Inflammatory macrophage (primary cell): Measurements from ENCODE around the gene CNTN1.

Source experiments
- DNase-seq, 2 donors: peaks; one replicate each; pipeline ENCODE4 v3.0.0-alpha.2; 2020 to 2022
- total RNA-seq, 18 experiments: gene quantifications; one replicate each; lab custom pipeline; 2026; ENCODE audit warnings: mixed read lengths in 6 of 18, inconsistent platforms in 2 of 18; lab: John Stamatoyannopoulos, UW

The CNTN1 gene
- total RNA-seq, result 0 to 1.5 (median 0.02) reads per million in 18 experiments

DNA sequence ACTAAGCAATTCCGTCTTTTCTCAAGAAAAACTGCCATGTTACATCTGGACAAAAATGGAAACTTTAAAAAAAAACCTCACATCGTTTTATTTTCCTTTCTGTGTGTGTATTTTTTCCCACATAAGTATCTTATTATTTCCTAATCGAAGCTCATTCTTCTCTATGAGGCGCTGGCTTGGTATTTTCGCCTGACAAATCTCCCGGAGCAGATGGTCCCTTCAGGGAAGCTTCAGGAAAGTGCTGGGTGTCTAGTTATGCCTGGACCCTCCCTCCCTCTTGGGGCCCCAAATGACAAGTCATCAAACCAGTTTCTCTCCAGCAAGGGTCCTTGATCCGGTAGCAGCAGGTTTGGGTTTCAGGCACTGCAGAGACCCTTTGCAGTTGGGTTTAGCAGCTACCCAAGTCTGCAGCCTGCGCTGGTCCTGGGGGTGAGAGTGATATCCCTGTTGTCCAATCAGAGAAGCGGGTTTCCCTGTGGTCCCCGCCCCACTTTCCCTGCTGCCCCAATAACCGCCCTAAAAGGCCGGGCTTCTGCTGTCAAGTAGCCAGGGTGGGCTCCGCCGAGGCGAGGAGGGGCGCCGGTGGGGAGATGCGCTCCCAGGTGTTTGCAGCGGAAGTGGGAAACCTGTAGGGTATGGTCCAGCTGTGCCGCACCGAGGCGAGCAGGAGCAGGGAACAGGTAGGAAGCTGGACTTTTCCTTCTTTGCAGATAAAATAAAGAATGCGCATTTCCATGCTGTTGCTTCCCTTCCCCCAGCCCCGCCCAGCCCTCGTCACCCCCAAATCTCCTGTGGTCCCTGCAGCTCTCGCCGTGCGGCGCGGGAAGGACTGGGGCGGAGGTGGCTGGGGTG, at the start of gene CNTN1:
CNTN1 (plus strand) TSS at position 527 of the 852 bp plus-strand sequence.
- no peak for DNase-seq

DNA sequence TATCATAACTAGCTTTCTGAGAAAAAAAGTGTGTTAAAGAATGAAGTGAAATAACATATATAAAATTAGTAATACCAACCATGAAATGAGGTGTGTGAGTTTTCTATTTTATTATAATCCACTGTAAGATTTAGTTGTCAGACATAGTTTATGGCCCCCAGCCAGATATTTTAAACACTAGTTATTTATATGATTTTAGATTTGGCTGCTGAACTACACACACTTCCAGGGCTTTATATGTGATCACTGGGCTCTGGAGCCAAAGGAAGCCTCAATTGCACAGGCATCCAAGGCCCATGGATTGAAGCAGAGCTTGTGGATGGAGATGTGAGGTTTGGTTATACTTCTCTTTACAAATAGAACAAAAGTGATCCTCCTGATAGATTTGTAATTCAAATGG, 48.7 kb upstream of the CNTN1 start:
- no peak for DNase-seq

DNA sequence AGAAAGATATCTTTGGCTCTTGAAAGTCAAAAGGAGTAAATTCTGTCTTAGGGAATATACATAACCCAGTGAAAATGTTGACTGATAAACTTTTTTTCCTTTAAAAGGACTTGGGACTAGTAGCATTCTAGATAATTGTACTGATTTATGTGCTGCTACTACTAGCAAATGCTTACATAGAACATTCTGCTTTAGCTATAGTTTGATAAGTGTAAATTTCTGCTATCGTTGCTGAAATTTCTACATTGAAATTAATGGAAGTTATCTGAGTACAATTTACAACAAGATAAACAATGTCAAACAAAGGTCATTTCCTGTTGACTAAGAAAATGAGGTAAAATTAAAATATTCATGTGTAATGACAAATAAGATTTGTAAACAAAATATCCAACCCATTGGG, 48.3 kb upstream of the CNTN1 start:
- DNase-seq, result no peak

DNA sequence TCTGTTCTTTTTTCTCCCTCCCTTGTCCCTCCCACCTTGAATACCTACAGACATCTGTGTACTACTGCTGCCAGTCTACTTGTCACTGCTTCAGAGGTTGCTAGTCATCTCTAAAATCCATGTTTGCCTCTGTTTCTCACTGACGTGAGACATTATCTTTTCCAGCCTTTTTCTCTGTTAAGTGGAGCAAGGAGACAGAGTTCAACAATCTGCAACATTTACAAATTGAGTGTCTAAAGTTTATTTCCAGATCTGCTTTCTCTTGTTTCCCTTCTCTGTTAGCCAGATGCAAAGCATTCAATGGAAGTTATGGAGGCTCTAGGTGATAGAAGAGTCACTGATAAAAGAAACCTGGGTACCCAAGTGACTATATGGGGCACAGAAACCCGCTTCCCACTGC, 47.5 kb upstream of the CNTN1 start:
- no peak for DNase-seq

DNA sequence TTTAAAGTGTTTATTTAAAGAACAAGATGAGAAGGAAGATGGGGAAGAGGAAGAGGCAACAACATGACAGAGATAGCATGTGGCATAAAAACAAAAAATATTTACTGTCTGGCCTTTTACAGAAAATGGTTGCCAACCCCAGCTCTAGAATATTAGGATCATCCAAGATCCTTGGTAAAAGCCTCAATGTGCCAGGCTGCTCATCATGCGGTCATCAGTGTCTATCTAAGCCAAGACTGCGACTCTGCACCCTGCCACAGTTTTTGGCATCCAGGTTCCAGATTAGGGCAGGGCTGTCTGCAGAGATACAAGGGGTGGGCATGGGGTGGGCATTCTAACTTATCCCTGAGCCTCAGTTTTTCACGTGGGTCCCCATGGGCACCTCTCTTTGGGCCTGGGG, 46.9 kb upstream of the CNTN1 start:
- DNase-seq, result no peak

DNA sequence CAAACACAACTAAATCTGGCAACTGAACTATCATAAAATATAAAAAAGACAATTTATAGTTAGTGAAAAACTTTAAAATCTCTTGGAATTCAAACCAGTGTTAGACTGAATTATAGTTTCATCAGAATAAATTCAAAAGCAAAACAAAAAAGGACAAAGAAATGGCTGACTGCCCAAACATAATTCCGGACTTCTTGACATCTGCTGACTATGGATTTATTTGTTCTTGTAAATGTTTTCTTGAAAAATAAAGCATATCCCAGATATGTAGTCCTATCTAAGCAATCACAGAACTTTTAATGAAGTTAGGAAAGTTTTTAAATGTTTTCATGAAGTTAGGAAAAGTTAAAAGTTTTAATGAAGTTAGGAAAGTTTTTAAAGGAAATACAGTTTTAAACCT, 45.8 kb upstream of the CNTN1 start:
- no peak for DNase-seq

DNA sequence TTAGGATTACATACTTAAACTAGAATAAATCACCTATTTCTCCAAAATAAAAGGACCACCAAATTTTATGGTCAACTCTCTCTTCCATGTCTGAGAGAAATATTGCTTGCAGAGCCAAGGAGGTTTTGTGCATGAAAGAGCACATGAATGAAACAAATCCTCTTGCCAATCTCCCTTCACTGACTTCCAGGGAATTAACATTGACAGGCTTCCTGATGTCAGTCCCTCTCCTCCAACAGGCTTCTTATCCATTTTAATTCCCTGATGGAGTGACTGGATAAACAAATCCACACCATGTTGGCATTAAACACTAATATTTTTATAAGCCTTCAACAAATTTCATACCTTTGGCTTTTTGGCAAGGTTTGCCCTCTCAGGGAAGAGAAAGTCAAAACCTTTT, 45.3 kb upstream of the CNTN1 start:
- DNase-seq, result no peak

DNA sequence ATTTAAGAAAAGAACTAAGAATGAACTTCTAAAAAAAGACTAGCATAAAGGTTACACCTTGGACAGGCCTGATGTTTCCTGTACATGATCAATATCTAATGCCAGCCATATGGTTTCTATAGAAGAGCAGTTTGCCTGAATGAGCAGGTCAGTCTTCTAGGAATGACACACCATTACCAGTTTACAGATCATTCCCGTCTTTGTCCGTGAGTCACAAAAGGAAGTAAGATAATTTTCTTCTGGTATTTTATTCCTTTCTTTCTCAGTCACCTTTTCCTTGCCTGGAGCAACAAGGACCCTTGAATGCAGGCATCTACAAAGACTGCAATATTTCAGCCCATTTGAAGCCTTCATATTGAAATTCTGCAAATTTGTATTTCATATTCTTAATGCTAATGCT, 44.6 kb upstream of the CNTN1 start:
- no peak for DNase-seq

DNA sequence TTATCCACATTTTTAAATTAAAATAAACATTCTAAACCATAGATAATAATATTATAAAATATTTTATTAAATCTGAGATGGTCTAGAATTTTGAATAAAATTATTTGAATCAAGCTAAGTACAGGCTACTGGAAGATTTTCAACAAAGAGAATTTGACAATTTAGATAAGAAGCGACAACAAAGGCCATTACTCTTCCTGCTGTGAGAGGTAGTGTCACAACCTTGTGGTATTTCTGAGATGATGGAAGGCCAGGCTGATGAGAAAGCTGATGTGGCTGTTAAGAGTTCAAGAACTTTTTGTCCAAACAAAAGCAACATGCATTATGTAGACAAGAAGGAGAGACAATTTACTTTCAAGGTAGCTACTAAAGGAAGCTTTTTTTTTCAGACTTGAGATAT, 43.7 kb upstream of the CNTN1 start:
- no peak for DNase-seq

DNA sequence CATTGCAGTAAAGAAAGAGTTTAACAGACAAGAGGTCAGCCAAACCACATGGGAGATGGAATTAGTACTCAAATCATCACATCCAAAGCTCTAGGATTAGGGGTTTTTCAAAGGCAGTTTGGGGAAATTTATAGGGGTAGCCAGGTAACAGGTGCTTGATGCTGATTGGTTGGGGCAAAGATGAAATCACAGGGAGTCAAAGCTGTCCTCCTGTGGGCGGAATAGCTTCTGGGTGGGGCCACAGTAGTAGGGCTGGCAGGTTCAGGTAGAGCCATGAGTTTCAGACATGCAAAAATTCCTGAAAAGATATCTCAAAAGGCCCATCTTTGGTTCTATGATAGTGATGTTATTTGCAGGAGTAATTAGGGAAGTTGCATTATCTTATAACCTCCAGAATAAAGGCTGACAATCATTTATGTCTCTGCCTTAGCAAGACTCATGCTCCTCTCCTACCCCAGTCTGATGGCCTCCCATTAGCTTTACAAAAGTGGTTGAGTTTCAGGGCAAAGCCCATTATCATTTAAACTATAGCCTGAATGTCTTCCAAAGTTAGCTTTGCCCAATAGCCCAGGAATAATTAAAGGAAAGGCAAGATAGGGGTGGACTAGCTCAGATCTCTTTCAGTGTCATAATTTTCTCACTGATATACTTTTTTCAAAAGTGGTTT, 42.1 kb upstream of the CNTN1 start:
- no peak for DNase-seq

DNA sequence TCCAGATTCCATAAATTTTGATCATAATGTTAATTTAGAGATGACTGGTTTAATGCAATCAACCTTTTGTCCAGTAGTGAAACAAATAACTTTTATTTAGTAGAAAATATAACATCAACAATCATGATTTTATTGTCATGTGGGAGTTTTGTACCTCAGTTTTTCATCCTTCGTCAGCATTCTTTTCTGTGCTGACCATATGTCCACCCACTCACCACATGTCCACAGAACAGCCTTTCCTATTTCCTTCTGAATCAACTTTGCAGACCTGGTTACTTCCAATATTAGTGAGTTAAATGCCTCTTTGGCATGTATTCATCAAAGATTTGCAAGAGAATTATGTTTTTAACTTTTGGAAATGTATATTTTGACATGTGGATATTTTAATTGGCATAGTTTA, 36.8 kb upstream of the CNTN1 start:
- no peak for DNase-seq

DNA sequence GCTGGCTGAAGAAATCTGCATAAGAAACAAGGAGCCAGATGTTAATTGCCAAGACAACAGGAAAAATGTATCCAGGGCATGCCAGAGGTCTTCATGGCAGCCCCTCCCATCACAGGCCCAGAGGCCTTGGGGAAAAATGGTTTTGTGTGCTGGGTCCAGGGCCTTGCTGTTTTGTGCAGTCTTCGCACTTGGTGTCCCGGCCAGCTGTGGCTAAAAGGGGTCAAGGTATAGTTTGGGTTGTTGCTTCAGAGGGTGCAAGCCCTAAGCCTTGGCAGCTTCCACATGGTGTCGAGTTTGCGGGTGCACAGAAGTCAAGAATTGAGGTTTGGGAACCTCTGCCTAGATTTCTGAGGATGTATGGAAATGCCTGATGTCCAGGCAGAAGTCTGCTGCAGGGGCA, 29.9 kb upstream of the CNTN1 start:
- no peak for DNase-seq

DNA sequence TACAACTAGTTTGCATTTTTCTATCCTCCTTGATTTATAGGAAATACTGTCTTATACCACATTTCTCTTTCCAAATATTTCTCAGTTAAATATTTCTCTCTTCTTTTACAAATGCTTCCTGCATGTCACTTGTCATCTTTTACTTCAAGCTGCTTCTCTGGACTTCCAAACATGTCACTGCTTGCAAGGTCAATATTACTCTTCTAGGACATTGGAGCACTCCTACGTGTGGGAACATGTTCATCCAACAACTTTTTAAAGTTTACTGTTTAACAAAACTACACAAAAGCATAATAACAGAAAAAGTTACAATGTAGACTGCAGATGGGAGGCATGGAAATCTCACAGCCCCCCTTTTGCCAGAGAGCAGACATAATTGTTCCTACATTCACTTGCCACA, 28.5 kb upstream of the CNTN1 start:
- no peak for DNase-seq

DNA sequence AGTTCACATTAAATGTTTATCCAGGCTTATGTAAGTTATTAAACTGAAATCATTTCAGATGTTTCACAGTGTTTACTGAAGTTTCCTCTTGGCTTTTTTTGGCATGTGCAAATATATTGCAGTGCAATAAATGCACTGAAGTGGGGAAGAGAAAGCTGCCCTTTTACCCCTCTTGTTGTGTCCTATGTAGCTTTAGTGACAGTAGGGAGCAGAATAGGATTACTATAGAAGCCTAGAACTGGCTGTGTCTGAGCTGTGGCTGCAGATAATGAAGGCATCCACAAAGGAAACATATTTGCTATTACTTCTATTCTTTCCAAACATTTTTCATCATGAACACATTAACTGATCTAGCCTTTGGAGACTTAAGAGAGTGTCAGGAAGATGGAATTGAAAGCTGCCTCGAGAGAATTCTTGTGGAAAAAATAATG, 24.1 kb upstream of the CNTN1 start:
- no peak for DNase-seq

DNA sequence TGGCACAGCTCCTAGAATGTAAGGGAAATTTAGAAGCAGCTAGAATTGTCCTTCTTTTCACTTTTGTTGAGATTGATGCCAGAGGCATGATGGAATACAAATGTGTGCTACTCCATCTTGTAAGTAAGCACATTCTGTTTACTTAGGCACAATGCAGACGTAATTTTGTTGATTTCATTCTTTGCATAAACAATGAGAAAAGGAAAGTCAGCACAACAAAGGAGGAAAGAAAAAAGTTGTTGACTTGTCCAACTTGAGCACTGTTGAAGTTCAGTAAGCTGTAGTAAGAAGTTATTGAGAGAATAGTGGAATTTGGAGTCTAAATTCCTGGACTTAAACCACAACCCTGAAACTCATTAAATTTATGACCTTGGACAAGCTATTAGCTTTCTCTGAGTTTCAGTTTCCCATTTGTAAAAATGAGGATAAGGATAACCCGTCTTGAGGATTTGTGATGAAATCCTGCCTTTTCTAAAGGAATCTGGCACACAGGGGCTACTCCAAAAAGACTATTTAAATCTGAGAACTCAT, 19.4 kb upstream of the CNTN1 start:
- DNase-seq, result no peak

DNA sequence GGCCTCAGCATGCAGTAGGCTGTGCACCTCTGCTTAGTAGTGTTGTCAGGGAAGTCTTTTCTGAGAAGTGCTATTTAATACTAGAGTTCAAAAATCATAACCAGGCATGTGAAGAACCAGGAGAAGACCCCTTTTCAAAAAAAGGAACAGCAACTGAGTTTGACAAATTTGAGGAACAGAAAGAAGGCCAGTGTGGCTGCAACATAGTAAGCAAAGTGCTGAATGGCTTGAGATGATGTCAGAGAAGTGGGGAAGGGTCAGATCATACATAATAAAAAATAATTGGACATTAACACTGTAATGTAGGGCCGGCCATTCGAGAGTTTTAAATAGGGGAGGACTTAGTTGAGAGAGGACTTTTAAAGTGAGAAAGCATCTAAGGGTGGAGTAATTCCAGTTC, 11.1 kb upstream of the CNTN1 start:
- DNase-seq, result no peak

DNA sequence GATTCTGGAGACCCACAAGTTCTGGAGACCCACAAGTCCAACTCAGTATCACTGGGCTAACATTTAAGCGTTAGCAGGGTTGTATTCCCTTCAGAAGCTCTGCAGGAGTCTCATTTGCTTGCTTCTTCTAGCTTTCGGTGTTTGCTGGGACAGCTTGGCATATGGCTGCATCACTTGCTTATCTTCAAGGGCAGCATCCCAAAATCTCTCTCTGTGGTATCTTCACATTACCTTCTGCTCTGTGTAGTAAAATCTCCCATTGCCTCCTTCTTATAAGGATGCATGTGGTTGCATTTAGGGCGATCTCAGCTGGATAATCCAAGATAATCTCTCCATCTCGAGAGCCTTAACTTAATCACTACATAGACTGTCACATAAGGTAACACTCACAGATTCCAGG, 7.3 kb upstream of the CNTN1 start:
- DNase-seq, result no peak

DNA sequence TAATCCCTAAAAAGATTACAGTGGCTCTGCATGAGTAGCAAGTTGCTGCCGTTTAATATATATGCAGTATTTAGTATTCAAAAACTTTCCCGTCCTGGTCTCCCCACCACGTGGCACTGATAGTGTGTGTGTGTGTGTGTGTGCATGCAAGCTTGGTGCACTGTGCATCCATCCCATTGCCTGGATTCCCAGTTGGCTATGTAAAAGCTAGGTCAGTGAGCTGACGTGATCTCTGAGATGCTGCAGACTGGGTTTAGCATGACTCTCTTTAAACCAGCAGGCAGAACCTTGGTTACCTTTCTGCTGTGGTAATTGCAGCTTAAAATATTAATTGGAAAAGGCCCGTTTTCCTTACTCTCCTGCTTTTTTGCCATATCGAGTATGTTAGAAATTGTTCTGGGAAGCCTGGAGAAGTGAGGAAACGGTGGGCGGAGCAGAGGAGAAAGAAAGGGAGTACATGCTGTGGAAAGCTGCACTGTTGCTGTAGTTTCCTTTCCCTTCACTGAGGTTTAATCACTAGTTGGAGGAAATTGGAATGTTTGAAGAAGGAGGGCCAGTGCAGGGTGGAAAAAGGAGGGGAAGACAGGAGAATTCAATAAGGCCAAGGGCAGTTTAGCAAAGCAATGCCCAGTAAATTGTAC, 4.0 kb upstream of the CNTN1 start:
- no peak for DNase-seq

DNA sequence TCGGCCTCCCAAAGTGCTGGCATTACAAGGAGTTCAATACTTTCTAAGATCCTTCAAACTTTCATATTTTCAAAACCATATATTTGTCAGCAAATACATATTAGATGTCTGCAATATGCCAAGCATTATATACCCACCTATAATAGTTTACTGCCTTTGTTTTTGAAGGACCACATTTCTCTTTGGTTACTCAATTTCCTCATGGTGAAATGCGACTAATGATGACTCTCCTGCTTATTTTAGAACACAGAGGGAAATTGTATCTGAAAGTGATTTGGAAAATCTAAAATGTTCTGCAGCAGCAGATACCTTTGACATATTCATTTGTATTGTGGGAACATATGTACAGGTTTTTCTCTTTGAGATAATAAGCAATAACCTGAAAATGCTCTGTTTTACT, 2.7 kb upstream of the CNTN1 start:
- no peak for DNase-seq

DNA sequence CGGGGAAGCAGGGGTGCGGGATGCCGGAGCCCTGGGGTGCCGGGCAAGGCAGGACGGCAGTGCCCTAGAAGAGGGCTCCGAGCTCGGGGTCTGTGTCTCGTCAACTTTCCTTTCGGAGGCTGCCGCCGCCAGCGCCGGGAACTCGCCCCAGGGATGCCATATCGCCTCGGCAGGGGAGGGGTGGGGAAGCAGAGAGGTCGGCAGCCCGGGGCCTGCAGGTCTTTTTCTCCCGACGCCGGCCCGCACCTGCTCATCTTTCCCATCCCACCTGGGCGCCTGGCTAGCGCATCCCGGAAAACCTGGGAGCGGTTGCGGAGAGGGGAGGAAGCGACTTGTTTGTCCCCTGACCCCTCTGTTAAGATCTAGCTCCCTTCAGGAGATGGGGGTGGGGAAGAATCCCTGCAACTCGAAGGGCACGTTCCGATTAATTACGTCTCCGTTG, 547 bp downstream of the CNTN1 start:
- no peak for DNase-seq

DNA sequence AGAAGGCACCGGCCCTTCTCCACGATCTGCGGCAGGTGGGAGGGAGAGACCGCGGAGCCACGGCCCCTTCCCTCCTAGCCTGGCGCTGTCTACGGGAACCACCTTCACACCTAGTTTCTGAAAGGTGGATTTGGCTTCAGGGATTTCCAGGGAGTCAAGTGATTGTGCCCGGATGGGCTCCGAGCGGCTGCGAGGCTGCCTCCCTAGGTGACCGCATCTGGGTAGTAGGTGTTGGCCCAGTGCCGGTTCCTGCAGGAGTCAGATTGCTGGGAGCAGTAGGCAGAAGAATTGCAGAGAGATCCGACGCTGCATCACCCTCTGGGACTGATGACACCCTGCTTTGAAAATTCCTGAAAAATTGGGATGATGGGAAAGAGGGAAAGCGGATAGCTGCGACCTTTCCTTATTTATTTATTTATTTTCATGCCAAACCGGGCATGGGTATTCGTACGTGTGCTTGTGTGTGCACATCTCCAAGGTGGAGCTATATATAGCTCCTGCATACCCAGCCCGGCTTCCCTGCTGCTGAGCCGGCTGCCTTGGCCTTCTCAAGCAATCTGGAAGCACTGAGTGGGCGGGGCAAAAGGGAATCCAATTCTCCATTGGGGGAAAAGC, 1.1 kb downstream of the CNTN1 start:
- no peak for DNase-seq

DNA sequence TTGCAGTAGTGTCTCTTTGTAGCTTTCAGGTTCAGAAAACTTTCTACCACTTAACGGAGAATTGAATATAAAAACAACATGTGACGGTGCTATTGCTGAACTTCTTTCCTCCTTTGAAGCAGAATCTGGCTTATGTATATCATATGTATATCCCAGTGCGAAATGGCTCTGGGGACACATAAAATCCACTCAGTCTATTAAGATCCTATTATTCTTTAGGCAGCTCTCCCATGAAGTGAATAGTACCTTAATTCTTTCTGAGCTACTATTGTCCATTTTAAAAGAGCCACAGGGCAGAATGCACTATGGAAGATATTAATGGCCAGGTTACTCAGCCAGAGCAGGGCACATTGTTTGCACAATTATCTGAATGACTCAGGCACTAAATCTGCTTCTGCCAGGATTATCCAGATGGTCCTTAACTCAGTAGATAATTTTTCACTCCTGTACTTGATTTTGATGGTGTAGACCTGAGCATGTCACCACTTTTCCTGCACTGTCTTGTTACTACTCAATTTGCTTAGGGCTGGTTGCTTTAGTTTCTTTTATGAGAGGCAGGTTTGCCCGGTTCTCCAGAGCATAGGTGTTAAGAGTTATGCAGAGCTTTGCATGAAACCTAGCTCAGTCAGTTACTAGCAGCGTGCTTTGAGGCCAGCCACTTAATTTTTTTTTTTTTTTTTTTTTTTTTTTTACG, 5.5 kb downstream of the CNTN1 start:
- DNase-seq, result no peak
